Suprapubic skin (tissue), 4 donors: ENCODE data around the gene OR8D1.
"Not testable (repeated sequence)": the region's sequence is repeated elsewhere in the genome, so short reads cannot be mapped to it uniquely, and the experiment has no call there.

Experiments
- POLR2A ChIP-seq, 2 donors: fragments of 450-650 bp; IDR thresholded peaks; one replicate each; pipeline ENCODE4 v1.6.1; 2017; ENCODE audit warnings: antibody characterized with exemption in 2 of 2, mild to moderate bottlenecking in 2 of 2, moderate library complexity in 2 of 2
- POLR2AphosphoS5 ChIP-seq, 3 donors: sonication (generic); formaldehyde crosslinking; IDR thresholded peaks; one replicate each; pipeline ENCODE4 v1.6.1; 2017; ENCODE audit warnings: antibody characterized with exemption in 3 of 3
- TF ChIP-seq, protein P1 (sequence below), 2 donors: fragments of 200-600 bp in 1 of 2; fragments of 450-650 bp in 1 of 2; sonication (generic) in 1 of 2; IDR thresholded peaks; one replicate each; pipeline ENCODE4 v1.5.1; 2016 to 2019; ENCODE audit warnings: antibody characterized with exemption in 2 of 2, mild to moderate bottlenecking in 1 of 2, moderate library complexity in 1 of 2

DNA sequence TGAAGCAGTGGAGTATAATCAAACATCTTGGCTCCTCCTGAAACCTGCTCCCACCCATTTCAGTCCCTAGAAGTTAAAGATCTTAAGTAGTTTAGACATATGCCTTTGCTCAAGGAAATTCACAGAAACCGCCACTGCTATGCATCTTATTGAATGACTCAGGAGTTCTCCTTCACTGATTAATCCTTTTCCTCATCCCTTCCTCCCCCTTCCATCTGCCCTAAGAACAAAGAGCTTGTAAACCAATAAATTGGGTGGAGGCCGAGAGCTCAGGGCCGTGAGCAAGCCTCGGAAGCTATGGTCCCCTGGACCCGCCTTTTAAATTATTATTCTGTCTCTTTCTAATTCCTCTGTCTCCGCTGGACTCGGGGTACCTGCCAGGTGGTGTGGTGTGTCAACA is 42.9 kb downstream of the OR8D1 start:
- TF ChIP-seq, protein P1, sequence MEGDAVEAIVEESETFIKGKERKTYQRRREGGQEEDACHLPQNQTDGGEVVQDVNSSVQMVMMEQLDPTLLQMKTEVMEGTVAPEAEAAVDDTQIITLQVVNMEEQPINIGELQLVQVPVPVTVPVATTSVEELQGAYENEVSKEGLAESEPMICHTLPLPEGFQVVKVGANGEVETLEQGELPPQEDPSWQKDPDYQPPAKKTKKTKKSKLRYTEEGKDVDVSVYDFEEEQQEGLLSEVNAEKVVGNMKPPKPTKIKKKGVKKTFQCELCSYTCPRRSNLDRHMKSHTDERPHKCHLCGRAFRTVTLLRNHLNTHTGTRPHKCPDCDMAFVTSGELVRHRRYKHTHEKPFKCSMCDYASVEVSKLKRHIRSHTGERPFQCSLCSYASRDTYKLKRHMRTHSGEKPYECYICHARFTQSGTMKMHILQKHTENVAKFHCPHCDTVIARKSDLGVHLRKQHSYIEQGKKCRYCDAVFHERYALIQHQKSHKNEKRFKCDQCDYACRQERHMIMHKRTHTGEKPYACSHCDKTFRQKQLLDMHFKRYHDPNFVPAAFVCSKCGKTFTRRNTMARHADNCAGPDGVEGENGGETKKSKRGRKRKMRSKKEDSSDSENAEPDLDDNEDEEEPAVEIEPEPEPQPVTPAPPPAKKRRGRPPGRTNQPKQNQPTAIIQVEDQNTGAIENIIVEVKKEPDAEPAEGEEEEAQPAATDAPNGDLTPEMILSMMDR (IDR thresholded peaks at IDR 0.05): not testable (repeated sequence)
- not testable (repeated sequence) for TF ChIP-seq POLR2A, POLR2AphosphoS5 (IDR thresholded peaks at IDR 0.05)
